ENCODE results near the gene AHNAK.

The AHNAK gene

DNA sequence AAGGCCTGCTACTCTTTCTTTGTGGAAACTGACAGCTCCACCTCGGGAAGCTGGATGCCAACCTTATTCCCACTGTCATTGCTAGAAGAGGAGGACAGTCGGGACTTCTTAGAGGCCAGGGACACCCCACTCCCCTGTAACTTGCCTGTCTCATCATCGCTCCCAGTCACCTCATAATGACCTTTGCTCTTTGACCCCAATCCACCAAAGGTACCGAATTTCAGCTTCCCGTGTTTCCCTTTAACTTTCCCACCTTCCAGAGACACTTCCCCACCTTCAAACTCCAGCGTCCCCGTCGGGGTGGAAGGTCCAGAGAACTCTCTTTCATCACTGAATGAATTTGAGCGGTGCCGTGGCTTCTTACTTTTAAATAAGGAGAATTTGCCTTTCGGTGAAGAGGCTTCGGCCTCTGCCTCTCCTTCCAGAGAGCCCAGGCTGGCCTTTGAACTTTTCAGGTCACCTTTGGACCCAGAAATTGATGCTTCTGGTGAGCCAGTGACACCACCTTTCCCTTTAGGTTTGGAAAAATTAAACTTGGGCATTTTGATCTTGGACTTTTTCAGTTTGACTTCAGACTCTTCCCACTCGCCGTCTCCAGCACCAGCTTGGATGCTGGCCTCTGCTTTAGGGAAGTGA is 29.8 kb downstream of the AHNAK start:
- H3K79me2 ChIP-seq (ENCODE audit: control insufficient read depth, insufficient read depth, low read length, unreplicated experiment): peaks cover 11% of the 10 kb centered on the region
- no peaks in the 10 kb centered on the region for H3K27me3 ChIP-seq (ENCODE audit: insufficient read depth, low read length)
- H3K4me1 ChIP-seq (ENCODE audit: control insufficient read depth, insufficient read depth, low read length, unreplicated experiment): peaks cover 4% of the 10 kb centered on the region
- no peak overlapping the region for H3K4me3 ChIP-seq (ENCODE audit: low read depth, low read length)
- peaks cover 41% of the 10 kb centered on the region for H3K36me3 ChIP-seq (ENCODE audit: insufficient read depth, low read length)
- no peak overlapping the region for H2AFZ ChIP-seq (ENCODE audit: low read length, unreplicated experiment)
- no peak overlapping the region for H3K27ac ChIP-seq (ENCODE audit: low read depth, low read length)

DNA sequence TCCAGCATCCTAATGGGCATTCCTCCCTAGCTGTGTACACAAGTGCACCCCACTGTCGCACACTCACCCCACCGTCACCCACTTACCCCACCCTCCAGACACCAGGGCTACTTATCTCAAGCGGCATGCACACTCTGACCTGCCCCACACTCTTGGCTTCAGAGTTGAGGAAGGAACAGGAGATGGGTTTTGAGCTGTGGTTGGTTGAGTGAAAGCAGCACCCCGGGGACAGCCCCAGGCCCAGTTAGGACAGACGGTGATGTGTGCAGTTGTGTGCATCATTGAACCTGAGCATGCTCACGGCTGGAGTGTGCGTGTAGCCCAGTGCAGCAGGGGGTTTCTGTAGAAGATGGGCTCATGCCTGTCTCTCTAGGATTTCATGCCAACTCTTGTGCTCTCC is 32.5 kb downstream of the AHNAK start:
- peaks cover 8% of the 10 kb centered on the region for H3K4me1 ChIP-seq (ENCODE audit: control insufficient read depth, insufficient read depth, low read length, unreplicated experiment)
- H3K27ac ChIP-seq (ENCODE audit: low read depth, low read length): no peak overlapping the region
- peaks cover 28% of the 10 kb centered on the region for H3K36me3 ChIP-seq (ENCODE audit: insufficient read depth, low read length)
- H3K79me2 ChIP-seq (ENCODE audit: control insufficient read depth, insufficient read depth, low read length, unreplicated experiment): peaks cover 5% of the 10 kb centered on the region
- H2AFZ ChIP-seq (ENCODE audit: low read length, unreplicated experiment): no peak overlapping the region
- H3K27me3 ChIP-seq (ENCODE audit: insufficient read depth, low read length): no peaks in the 10 kb centered on the region
- no peak overlapping the region for H3K4me3 ChIP-seq (ENCODE audit: low read depth, low read length)

DNA sequence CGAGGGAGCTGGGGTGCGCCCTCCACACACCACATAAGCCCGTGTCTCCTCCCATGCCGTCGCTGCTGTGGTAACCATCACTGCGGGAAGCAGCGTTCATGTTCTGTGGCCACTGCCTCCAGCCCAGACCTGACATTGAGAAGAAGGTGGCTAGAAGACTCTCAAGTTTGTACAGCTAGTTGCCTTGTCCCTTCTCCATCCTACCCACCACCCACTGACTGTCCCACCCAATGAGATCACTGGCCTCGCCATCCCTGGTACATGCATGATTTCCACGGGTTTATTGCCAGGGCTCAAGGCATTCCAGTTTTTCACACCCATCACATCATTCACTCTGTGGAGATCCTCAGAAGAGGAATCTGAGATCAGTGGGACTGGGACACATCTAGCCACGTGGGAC is 33.0 kb downstream of the AHNAK start:
- H2AFZ ChIP-seq (ENCODE audit: low read length, unreplicated experiment): no peak overlapping the region
- H3K4me1 ChIP-seq (ENCODE audit: control insufficient read depth, insufficient read depth, low read length, unreplicated experiment): peaks cover 13% of the 10 kb centered on the region
- H3K36me3 ChIP-seq (ENCODE audit: insufficient read depth, low read length): peaks cover 23% of the 10 kb centered on the region
- H3K27ac ChIP-seq (ENCODE audit: low read depth, low read length): no peak overlapping the region
- H3K27me3 ChIP-seq (ENCODE audit: insufficient read depth, low read length): no peaks in the 10 kb centered on the region
- no peak overlapping the region for H3K4me3 ChIP-seq (ENCODE audit: low read depth, low read length)
- H3K79me2 ChIP-seq (ENCODE audit: control insufficient read depth, insufficient read depth, low read length, unreplicated experiment): peaks cover under 1% of the 10 kb centered on the region

DNA sequence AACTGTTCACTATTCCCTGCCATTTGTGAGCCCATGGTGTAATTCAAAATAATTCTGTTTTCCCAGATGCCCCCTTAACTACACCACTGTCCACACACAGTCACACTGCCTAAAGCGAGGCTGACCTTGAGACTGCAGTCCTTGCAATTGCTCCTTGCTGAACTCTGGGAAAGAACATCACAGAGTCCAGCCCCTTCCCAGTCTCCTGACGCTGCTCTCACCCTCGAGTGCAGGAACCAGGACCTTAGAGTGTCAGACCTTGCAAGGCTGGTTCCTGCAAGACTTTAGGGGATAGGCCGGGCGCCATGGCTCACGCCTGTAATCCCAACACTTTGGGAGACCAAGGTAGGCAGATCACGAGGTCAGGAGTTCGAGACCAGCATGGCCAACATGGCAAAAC is 33.6 kb downstream of the AHNAK start:
- peaks cover 18% of the 10 kb centered on the region for H3K36me3 ChIP-seq (ENCODE audit: insufficient read depth, low read length)
- peaks cover 18% of the 10 kb centered on the region for H3K4me1 ChIP-seq (ENCODE audit: control insufficient read depth, insufficient read depth, low read length, unreplicated experiment)
- H3K27ac ChIP-seq (ENCODE audit: low read depth, low read length): no peak overlapping the region
- no peaks in the 10 kb centered on the region for H3K79me2 ChIP-seq (ENCODE audit: control insufficient read depth, insufficient read depth, low read length, unreplicated experiment)
- H3K4me3 ChIP-seq (ENCODE audit: low read depth, low read length): no peak overlapping the region
- H2AFZ ChIP-seq (ENCODE audit: low read length, unreplicated experiment): no peak overlapping the region
- H3K27me3 ChIP-seq (ENCODE audit: insufficient read depth, low read length): no peaks in the 10 kb centered on the region

DNA sequence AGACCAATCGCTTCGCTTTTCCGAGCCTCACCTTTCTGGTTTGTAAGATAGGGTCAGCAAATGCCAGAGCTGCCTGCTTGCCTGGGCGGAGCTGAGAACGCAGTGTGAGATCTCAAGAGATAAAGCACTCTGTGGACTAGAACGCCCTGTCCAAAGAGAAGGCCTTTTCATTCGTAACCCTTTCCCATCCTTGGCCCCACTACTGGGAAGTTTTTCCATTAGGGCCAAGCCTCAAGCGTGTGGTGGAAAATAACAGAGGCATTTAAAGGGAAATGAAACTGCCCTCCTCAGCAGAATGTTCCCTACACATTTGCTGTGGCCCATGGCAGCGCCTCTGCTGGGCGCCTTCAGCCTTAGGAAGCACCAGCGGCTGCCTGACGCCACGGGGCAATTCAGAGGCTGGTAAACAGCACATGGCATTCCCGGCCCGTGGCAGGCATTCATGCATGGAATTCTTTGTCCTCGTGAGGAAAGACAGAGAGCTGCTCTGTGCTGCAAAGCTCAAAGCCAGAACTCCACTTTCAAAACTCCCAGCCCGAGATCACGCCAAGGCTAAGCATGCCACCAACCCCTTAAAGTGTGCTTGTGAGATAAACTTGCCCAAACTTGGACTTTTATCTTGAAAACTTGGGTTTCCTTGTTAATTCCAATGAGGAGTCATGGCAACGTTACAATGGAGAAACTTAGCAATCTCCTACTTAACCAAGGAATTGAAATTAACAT is 38.1 kb downstream of the AHNAK start:
- Histone ChIP-seq H3K27ac (ENCODE audit: low read depth, low read length) (peak overlapping the region; percentile 26), H2AFZ (ENCODE audit: low read length, unreplicated experiment) (peak overlapping the region; percentile 66), H3K27me3 (ENCODE audit: insufficient read depth, low read length) (no peaks in the 10 kb centered on the region), H3K4me1 (ENCODE audit: control insufficient read depth, insufficient read depth, low read length, unreplicated experiment) (peaks cover 14% of the 10 kb centered on the region), H3K4me3 (ENCODE audit: low read depth, low read length) (peak overlapping the region; percentile 69), H3K36me3 (ENCODE audit: insufficient read depth, low read length) (no peaks in the 10 kb centered on the region), H3K79me2 (ENCODE audit: control insufficient read depth, insufficient read depth, low read length, unreplicated experiment) (no peaks in the 10 kb centered on the region)

DNA sequence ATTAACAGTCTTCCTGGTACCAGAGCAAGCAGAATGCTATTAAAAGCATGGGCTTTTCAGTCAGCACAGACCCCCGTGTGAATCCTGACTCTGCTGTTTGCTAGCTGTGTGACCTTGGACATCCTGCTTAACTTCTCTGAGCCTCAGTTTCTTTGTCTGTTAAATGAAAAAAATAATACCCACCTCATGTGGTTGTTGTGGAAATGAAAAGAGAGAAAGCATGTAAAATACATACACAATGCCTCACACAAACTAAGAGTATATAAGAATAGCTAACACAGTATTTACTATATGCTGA is 39.5 kb downstream of the AHNAK start:
- no peak overlapping the region for H3K27ac ChIP-seq (ENCODE audit: low read depth, low read length)
- H3K27me3 ChIP-seq (ENCODE audit: insufficient read depth, low read length): no peaks in the 10 kb centered on the region
- no peak overlapping the region for H3K4me3 ChIP-seq (ENCODE audit: low read depth, low read length)
- peaks cover 14% of the 10 kb centered on the region for H3K4me1 ChIP-seq (ENCODE audit: control insufficient read depth, insufficient read depth, low read length, unreplicated experiment)
- no peak overlapping the region for H2AFZ ChIP-seq (ENCODE audit: low read length, unreplicated experiment)
- no peaks in the 10 kb centered on the region for H3K79me2 ChIP-seq (ENCODE audit: control insufficient read depth, insufficient read depth, low read length, unreplicated experiment)
- no peaks in the 10 kb centered on the region for H3K36me3 ChIP-seq (ENCODE audit: insufficient read depth, low read length)

DNA sequence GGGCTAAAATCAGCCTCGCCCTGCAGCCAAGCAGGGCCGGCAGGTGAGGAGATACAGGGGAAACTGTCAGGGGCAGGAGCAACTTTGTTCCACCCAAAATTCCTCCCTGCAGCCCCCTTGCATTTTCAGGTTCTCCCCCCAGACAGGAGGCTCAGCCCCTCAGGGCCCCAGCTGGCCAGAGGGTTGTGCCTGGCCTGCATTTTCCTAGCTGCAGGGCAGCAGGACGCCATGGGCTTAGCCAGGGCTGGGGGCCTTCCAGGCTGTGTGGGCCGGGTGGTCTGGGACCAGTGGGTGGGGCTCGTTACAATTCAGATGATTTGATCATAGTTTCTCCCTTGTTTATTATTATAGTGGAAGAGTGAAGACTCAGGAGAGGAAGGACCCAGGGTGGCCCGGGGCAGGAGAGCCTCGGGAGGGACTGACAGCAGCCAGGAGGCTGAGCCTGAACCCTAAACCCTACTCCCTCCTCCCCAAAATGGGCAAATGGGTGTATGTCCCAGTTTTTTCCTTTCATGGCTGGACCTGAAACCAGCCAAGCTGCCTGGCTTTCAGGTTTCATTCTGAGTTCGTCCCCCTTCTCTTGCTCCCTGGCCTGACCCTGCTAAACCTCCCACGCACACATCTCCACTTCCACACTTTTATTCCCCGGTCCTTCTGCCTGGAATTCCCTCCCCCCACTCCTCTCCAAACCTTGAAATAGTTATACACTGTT is 40.0 kb downstream of the AHNAK start:
- no peaks in the 10 kb centered on the region for H3K79me2 ChIP-seq (ENCODE audit: control insufficient read depth, insufficient read depth, low read length, unreplicated experiment)
- H2AFZ ChIP-seq (ENCODE audit: low read length, unreplicated experiment): no peak overlapping the region
- no peak overlapping the region for H3K4me3 ChIP-seq (ENCODE audit: low read depth, low read length)
- no peaks in the 10 kb centered on the region for H3K27me3 ChIP-seq (ENCODE audit: insufficient read depth, low read length)
- no peaks in the 10 kb centered on the region for H3K36me3 ChIP-seq (ENCODE audit: insufficient read depth, low read length)
- H3K4me1 ChIP-seq (ENCODE audit: control insufficient read depth, insufficient read depth, low read length, unreplicated experiment): peaks cover 14% of the 10 kb centered on the region
- no peak overlapping the region for H3K27ac ChIP-seq (ENCODE audit: low read depth, low read length)

DNA sequence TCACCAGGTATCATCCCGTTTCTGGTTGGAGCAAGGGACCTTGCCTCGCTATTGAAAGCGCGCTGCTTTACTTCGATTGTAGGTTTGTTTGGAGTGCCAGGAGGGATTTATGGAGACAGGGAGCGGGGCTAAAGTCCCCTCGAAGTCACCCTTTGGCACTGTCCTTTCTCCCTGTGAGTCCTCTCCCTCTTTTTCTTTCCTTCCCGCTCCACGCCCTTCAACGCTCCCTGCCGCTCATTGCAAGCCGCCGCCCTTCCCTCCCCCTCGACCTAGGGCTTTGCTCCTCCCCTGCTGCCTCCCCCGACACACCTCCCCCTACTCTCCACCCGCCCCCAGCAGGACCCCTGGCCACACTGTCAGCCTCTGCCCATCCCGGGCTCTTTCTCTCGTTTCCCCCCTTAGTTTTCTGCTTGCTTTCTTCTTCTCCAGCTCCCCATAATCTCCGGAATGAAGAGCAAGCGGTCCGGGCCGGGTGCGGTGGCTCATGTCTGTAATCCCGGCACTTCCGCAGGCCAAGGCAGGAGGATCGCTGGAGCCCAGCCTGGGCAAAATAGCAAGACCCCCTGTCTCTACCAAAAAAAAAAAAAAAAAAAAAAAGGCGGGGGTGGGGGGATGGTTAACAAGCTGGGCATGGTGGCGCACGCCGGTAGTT is 41.0 kb downstream of the AHNAK start:
- Histone ChIP-seq H3K36me3 (ENCODE audit: insufficient read depth, low read length) (no peaks in the 10 kb centered on the region), H3K27me3 (ENCODE audit: insufficient read depth, low read length) (no peaks in the 10 kb centered on the region), H2AFZ (ENCODE audit: low read length, unreplicated experiment) (peak overlapping the region; percentile 3), H3K27ac (ENCODE audit: low read depth, low read length) (no peak overlapping the region), H3K4me1 (ENCODE audit: control insufficient read depth, insufficient read depth, low read length, unreplicated experiment) (peaks cover 14% of the 10 kb centered on the region), H3K79me2 (ENCODE audit: control insufficient read depth, insufficient read depth, low read length, unreplicated experiment) (no peaks in the 10 kb centered on the region), H3K4me3 (ENCODE audit: low read depth, low read length) (peak overlapping the region; percentile 67)

DNA sequence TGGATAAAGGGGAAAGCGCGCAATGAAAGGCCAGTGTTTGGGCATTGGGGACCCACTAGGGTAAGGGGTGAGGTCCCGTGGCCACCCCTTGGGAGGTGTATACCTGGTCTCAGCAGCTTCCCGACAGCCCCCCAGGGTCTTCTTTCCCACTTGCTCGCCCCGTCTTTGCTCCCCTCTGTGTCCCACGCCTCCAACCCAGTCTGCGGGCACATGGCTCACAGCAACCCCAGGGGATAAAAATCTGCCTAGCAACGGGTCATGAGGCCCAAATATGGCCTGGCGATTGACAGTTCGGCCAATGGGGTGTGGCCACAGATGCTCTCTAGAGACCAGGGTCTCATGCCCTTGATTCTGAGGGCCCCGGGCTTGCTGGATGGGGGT is 41.6 kb downstream of the AHNAK start:
- Histone ChIP-seq H3K27ac (ENCODE audit: low read depth, low read length) (no peak overlapping the region), H3K27me3 (ENCODE audit: insufficient read depth, low read length) (no peaks in the 10 kb centered on the region), H3K4me1 (ENCODE audit: control insufficient read depth, insufficient read depth, low read length, unreplicated experiment) (peaks cover 17% of the 10 kb centered on the region), H3K79me2 (ENCODE audit: control insufficient read depth, insufficient read depth, low read length, unreplicated experiment) (no peaks in the 10 kb centered on the region), H3K36me3 (ENCODE audit: insufficient read depth, low read length) (no peaks in the 10 kb centered on the region), H2AFZ (ENCODE audit: low read length, unreplicated experiment) (peak overlapping the region; percentile 3), H3K4me3 (ENCODE audit: low read depth, low read length) (peak overlapping the region; percentile 67)

DNA sequence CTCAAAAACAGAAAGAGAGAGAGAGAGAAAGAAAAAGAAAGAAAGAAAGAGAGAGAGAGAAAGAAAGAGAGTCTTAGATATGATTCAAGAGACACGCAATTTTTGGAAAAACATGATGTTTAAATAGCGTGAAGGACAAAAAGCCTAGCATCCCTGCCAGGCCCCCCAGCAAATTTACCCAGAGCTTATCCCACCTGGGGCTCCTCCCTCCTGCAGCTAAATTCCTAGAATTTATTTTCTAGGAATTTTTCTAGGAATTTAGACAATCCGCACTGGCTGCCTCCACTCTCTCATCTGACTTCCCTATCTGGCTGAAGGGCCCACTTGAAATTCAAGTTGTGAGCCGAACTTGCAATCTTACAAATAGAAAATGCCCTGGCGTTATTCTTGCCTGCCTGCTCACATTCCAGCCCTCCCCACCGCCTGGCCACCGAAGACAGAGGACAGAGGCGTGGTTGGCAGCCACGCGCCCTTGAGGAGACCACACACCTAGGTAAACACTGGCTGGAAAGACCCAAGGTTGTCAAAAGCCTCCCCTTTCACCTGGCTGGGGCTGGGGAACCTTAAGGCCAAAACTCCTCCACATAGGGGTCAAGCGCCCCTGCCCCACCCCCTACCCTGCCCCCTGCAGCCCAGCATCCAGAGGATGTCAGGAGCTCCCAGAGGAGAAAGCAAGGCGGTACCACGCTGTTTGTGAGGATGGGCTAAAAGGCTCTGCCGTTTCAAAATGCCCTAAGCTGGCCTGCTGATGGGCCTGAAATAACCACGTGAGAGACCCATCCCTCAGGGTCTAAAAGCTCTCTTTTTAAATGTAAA is 42.2 kb downstream of the AHNAK start:
- H3K27ac ChIP-seq (ENCODE audit: low read depth, low read length): no peak overlapping the region
- H3K79me2 ChIP-seq (ENCODE audit: control insufficient read depth, insufficient read depth, low read length, unreplicated experiment): no peaks in the 10 kb centered on the region
- no peaks in the 10 kb centered on the region for H3K36me3 ChIP-seq (ENCODE audit: insufficient read depth, low read length)
- H3K4me1 ChIP-seq (ENCODE audit: control insufficient read depth, insufficient read depth, low read length, unreplicated experiment): peaks cover 20% of the 10 kb centered on the region
- no peak overlapping the region for H2AFZ ChIP-seq (ENCODE audit: low read length, unreplicated experiment)
- no peak overlapping the region for H3K4me3 ChIP-seq (ENCODE audit: low read depth, low read length)
- H3K27me3 ChIP-seq (ENCODE audit: insufficient read depth, low read length): no peaks in the 10 kb centered on the region
